ENCODE results near the gene VWA5A. TPM values are rescaled to one million over a fixed set of nuclear protein-coding genes. Genes with fewer than 3 reads are reported as not detected.
A peak's percentile ranks its signal among the peaks of the same experiment; 100 is the strongest.

Gene VWA5A
- total RNA-seq, 2 donors from 2014 or later: 2.6 to 6.9 TPM

DNA sequence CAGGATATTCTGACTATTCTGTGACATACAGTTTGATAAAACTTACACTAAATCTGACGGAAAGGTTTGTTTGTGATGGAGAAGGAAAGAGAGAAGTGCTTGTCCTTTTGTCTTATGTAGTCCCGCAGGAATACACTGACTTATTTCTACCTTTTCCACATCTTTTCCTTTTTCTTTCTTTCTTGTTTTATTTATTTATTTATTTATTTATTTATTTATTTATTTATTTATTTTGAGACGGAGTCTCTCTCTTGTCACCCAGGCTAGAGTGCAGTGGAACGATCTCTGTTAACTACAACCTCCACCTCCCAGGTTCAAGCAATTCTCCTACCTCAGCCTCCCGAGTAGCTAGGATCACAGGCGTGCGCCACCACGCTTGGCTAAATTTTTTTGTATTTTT is 43.1 kb upstream of the VWA5A start:
- H3K9me3 ChIP-seq: no peaks in the 10 kb centered on the region
- H3K4me1 ChIP-seq: peaks cover 0 to 16% of the 10 kb centered on the region in 2 donors
- no peak overlapping the region for H3K27ac ChIP-seq
- no peaks in the 10 kb centered on the region for H3K27me3 ChIP-seq
- no peak overlapping the region for H3K4me3 ChIP-seq
- no peak for DNase-seq (ENCODE audit: low spot score)
- no peaks in the 10 kb centered on the region for H3K36me3 ChIP-seq
- TF ChIP-seq CTCF (IDR thresholded peaks at IDR 0.05): no peak

DNA sequence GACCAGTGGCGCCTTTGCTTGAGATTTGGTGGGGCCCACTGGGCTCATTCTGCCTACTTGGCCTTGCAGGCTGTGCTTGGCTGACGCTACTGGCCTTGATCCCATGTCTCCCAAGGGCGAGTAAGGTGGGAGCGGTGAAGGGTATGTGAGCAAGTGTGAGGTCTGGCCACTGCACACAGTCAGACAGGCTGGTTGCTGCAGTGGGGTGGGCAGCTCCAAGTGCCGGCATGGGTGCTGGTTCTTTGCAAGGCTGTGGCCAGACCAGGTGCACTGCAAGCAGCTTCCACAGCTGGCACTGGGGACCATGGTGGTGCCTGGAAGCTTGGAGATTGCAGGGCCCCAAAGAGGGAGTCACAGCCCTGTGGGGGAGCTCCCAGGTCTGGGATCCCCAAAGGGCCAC is 40.7 kb upstream of the VWA5A start:
- Histone ChIP-seq H3K36me3 (no peaks in the 10 kb centered on the region), H3K9me3 (no peaks in the 10 kb centered on the region), H3K27me3 (no peaks in the 10 kb centered on the region), H3K4me1 (peaks cover 0 to 12% of the 10 kb centered on the region in 2 donors), H3K27ac (no peak overlapping the region), H3K4me3 (no peak overlapping the region)
- no peak for TF ChIP-seq CTCF (IDR thresholded peaks at IDR 0.05)
- no peak for DNase-seq (ENCODE audit: low spot score)

DNA sequence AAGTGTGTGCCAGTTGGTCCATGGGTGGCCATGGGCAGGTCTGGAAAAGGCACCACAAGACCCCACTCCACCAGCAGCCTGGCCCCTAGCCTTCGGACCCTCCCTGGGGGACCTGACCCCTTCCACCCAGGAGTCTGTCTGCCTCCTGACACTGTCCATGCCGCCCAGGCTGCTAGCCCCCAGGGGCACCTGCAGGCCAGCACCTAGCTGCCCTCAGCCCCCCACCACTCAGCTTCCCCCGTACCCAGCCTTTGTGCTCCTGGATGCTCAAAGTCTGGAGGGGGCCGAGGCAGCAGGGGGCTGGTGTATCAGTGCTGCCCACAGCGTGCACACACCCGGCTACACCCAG is 39.8 kb upstream of the VWA5A start:
- TF ChIP-seq CTCF (IDR thresholded peaks at IDR 0.05): no peak
- no peak overlapping the region for H3K27ac ChIP-seq
- DNase-seq (ENCODE audit: low spot score): no peak
- no peaks in the 10 kb centered on the region for H3K36me3 ChIP-seq
- H3K27me3 ChIP-seq: no peaks in the 10 kb centered on the region
- no peaks in the 10 kb centered on the region for H3K9me3 ChIP-seq
- no peak overlapping the region for H3K4me3 ChIP-seq
- H3K4me1 ChIP-seq: peaks cover 0 to 8% of the 10 kb centered on the region in 2 donors

GRCh38 chr11:124075841-124076651 is 39.2 kb upstream of the VWA5A start:
- Histone ChIP-seq H3K4me1 (peaks cover 0 to 8% of the 10 kb centered on the region in 2 donors), H3K36me3 (no peaks in the 10 kb centered on the region), H3K27ac (no peak overlapping the region), H3K9me3 (no peaks in the 10 kb centered on the region), H3K27me3 (no peaks in the 10 kb centered on the region), H3K4me3 (peak overlapping the region; percentile 20 to 44)
- no peak for DNase-seq (ENCODE audit: low spot score)
- no peak for TF ChIP-seq CTCF (IDR thresholded peaks at IDR 0.05)

DNA sequence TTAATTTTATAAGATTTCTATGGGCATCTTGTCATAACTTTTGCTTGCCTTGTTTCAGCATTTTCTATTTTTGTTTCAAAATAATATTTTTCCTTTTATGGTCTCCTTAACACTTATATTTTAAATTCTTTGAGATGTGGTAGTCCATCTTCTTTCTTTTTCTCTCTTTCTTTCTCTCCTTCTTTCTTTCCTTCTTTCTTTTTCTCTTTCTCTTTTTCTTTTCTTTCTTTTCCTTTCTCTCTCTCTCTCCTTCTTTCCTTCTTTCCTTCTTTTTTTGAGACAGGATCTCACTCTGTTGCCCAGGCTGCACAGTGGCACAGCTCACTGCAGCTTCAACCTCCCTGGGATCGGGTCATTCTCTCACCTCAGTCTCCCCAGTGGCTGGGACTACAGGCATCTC is 38.0 kb upstream of the VWA5A start:
- peaks cover 0 to 8% of the 10 kb centered on the region in 2 donors for H3K4me1 ChIP-seq
- no peak for TF ChIP-seq CTCF (IDR thresholded peaks at IDR 0.05)
- no peak for DNase-seq (ENCODE audit: low spot score)
- H3K4me3 ChIP-seq: no peak overlapping the region
- no peak overlapping the region for H3K27ac ChIP-seq
- no peaks in the 10 kb centered on the region for H3K36me3 ChIP-seq
- no peaks in the 10 kb centered on the region for H3K9me3 ChIP-seq
- no peaks in the 10 kb centered on the region for H3K27me3 ChIP-seq

GRCh38 chr11:124078591-124078990 is 36.7 kb upstream of the VWA5A start:
- no peak for DNase-seq (ENCODE audit: low spot score)
- Histone ChIP-seq H3K27me3 (no peaks in the 10 kb centered on the region), H3K36me3 (no peaks in the 10 kb centered on the region), H3K4me1 (peaks cover 0 to 8% of the 10 kb centered on the region in 2 donors), H3K27ac (no peak overlapping the region), H3K4me3 (no peak overlapping the region), H3K9me3 (no peaks in the 10 kb centered on the region)
- TF ChIP-seq CTCF (IDR thresholded peaks at IDR 0.05): no peak

Measured in right atrium auricular region (tissue), 2 donors.